ENCODE data around the gene PRSS2.
A peak's percentile ranks its signal among the peaks of the same experiment; 100 is the strongest.

The PRSS2 gene

GRCh38 chr7:142777318-142777717, 6.5 kb downstream of the PRSS2 start:
- no peak for DNase-seq
- in situ Hi-C loops (cut with HindIII; ENCODE audit: low pct_ligation_motif_present, low pct_unique_long_range_greater_than_20kb, low sequenced_read_pairs): no loop called here

GRCh38 chr7:142782922-142783900, 12.4 kb downstream of the PRSS2 start:
- in situ Hi-C loops (cut with HindIII; ENCODE audit: low pct_ligation_motif_present, low pct_unique_long_range_greater_than_20kb, low sequenced_read_pairs): no loop called here

DNA sequence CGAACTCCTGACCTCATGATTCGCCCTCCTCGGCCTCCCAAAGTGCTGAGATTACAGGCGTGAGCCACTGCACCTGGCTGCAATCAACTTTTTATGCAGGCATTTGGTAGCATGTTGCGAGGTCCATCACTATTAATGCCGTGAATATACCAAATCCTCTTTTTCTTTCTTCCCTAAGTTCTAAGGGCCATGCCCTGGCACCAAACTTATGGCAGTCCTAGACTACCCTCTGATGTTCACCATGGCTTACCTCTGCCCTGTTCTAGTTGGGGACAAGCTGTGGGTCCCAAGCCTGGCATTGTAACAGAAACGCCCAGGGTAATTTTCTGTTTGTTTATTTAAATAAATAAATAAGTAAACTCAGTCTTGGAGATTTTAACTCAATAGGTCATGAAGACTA, 13.3 kb downstream of the PRSS2 start:
- in situ Hi-C loops (cut with HindIII; ENCODE audit: low pct_ligation_motif_present, low pct_unique_long_range_greater_than_20kb, low sequenced_read_pairs): no loop called here
- DNase-seq: no peak

More at GRCh38 chr7:142782922-142783900, 12.4 kb downstream of the PRSS2 start:
- peak; percentile 95 for DNase-seq

- in situ Hi-C loops (cut with HindIII; ENCODE audit: low pct_ligation_motif_present, low pct_unique_long_range_greater_than_20kb, low sequenced_read_pairs): no loop called here
These were observed 13.9 kb downstream of the PRSS2 start for GRCh38 chr7:142784716-142785115.

DNA sequence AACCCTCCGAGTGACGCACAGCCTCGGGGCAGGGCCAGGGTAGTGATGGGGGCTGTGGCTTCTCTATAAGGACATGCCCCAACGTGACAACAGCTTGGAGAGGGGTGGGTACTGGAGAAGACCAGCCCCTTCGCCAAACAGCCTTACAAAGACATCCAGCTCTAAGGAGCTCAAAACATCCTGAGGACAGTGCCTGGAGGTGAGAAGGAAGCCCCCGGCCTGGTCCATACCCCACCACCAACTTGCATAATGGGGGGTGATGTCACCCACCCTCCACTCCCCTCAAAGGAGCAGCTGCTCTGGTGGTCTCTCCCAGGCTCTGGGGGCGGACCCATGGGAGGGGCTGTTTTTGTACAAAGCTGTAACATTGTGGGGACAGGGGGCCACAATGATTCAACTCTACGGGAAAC, 15.1 kb downstream of the PRSS2 start:
- in situ Hi-C loops (cut with HindIII; ENCODE audit: low pct_ligation_motif_present, low pct_unique_long_range_greater_than_20kb, low sequenced_read_pairs): no loop called here
- DNase-seq: no peak

More at GRCh38 chr7:142784716-142785115, 13.9 kb downstream of the PRSS2 start:
- DNase-seq: no peak

DNA sequence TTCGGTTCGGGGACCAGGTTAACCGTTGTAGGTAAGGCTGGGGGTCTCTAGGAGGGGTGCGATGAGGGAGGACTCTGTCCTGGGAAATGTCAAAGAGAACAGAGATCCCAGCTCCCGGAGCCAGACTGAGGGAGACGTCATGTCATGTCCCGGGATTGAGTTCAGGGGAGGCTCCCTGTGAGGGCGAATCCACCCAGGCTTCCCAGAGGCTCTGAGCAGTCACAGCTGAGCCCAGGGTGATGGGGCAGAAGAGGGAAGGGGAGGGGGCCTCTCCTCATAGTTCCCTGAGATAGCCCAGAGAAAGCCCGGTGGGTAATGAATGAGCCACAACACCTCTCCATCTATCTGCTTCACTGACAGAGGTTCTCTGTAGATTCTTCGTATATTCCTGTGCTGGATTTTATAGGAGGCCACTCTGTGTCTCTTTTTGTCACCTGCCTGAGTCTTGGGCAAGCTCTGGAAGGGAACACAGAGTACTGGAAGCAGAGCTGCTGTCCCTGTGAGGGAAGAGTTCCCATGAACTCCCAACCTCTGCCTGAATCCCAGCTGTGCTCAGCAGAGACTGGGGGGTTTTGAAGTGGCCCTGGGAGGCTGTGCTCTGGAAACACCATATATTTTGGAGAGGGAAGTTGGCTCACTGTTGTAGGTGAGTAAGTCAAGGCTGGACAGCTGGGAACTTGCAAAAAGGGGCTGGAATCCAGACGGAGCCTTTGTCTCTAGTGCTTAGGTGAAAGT, 16.4 kb downstream of the PRSS2 start:
- in situ Hi-C loops (cut with HindIII; ENCODE audit: low pct_ligation_motif_present, low pct_unique_long_range_greater_than_20kb, low sequenced_read_pairs): no loop called here
- no peak for DNase-seq

DNA sequence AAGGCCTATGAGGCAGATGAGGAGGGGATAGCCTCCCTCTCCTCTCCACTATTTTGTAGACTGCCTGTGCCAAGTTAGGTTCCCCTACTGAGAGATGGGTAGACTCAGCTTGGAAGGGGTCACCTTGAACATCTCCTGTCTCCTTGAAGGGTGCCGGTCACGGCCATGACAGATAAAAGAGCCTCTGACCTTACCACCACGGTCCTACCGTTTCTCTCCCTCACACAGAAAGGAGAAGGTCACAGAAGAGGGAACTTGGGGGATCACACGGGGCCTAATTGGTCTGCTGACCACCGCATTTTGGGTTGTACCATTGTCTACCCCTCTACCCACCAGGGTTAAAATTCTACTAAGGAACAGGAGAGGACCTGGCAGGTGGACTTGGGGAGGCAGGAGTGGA, 17.0 kb downstream of the PRSS2 start:
- in situ Hi-C loops (cut with HindIII; ENCODE audit: low pct_ligation_motif_present, low pct_unique_long_range_greater_than_20kb, low sequenced_read_pairs): no loop called here
- no peak for DNase-seq

DNA sequence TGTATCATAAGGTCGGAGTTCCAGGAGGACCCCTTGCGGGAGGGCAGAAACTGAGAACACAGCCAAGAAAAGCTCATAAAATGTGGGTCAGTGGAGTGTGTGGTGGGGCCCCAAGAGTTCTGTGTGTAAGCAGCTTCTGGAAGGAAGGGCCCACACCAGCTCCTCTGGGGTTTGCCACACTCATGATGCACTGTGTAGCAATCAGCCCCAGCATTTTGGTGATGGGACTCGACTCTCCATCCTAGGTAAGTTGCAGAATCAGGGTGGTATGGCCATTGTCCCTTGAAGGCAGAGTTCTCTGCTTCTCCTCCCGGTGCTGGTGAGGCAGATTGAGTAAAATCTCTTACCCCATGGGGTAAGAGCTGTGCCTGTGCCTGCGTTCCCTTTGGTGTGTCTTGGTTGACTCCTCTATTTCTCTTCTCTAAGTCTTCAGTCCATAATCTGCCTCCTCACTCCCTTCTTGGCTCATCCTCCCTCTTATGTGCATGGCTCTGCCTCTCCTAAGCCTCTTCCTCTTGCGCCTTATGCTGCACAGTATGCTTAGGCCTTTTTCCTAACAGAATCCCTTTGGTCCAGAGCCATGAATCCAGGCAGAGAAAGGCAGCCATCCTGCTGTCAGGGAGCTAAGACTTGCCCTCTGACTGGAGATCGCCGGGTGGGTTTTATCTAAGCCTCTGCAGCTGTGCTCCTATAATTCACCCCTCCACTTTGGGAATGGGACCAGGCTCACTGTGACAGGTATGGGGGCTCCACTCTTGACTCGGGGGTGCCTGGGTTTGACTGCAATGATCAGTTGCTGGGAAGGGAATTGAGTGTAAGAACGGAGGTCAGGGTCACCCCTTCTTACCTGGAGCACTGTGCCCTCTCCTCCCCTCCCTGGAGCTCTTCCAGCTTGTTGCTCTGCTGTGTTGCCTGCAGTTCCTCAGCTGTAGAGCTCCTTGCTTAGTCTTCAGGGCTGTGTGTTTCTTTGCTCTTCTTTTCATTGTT, 17.8 kb downstream of the PRSS2 start:
- in situ Hi-C loops (cut with HindIII; ENCODE audit: low pct_ligation_motif_present, low pct_unique_long_range_greater_than_20kb, low sequenced_read_pairs): no loop called here

DNA sequence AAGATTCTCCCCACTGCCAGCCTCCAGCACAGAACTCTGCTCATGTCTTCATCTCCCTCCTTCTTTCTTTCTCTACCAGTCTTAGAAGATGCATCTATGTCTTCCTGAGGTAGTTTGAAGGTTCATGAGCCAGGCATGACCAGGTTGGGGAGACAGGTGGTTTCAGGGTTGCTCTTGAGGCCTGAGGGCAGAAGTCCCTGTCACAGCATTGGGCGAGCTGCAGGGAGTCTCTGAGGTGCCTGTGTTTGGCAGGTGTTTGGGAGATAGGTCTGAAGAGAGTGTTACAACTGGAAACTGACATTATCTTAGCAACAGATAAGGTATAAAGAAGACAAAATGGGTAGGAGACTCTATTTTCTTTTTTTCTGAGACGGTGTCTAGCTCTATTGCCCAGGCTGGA, 18.7 kb downstream of the PRSS2 start:
- in situ Hi-C loops (cut with HindIII; ENCODE audit: low pct_ligation_motif_present, low pct_unique_long_range_greater_than_20kb, low sequenced_read_pairs): no loop called here
- DNase-seq: no peak

More for the DNA sequence above, 17.8 kb downstream of the PRSS2 start:
- no peak for DNase-seq

- in situ Hi-C loops (cut with HindIII; ENCODE audit: low pct_ligation_motif_present, low pct_unique_long_range_greater_than_20kb, low sequenced_read_pairs): no loop called here
- DNase-seq: no peak
These were observed 19.3 kb downstream of the PRSS2 start for GRCh38 chr7:142790056-142790455.

- no peak for DNase-seq
- in situ Hi-C loops (cut with HindIII; ENCODE audit: low pct_ligation_motif_present, low pct_unique_long_range_greater_than_20kb, low sequenced_read_pairs): no loop called here
These were observed 19.8 kb downstream of the PRSS2 start for GRCh38 chr7:142790555-142790954.

DNA sequence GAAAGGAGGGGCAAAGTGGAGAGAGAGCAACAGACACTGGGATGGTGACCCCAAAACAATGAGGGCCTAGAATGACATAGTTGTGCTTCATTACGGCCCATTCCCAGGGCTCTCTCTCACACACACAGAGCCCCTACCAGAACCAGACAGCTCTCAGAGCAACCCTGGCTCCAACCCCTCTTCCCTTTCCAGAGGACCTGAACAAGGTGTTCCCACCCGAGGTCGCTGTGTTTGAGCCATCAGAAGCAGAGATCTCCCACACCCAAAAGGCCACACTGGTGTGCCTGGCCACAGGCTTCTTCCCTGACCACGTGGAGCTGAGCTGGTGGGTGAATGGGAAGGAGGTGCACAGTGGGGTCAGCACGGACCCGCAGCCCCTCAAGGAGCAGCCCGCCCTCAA, 20.7 kb downstream of the PRSS2 start:
- in situ Hi-C loops (cut with HindIII; ENCODE audit: low pct_ligation_motif_present, low pct_unique_long_range_greater_than_20kb, low sequenced_read_pairs): no loop called here

DNA sequence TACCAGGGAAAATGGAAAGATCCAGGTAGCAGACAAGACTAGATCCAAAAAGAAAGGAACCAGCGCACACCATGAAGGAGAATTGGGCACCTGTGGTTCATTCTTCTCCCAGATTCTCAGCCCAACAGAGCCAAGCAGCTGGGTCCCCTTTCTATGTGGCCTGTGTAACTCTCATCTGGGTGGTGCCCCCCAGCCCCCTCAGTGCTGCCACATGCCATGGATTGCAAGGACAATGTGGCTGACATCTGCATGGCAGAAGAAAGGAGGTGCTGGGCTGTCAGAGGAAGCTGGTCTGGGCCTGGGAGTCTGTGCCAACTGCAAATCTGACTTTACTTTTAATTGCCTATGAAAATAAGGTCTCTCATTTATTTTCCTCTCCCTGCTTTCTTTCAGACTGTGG, 21.4 kb downstream of the PRSS2 start:
- in situ Hi-C loops (cut with HindIII; ENCODE audit: low pct_ligation_motif_present, low pct_unique_long_range_greater_than_20kb, low sequenced_read_pairs): no loop called here
- DNase-seq: no peak

More for the DNA sequence above, 20.7 kb downstream of the PRSS2 start:
- no peak for DNase-seq

DNA sequence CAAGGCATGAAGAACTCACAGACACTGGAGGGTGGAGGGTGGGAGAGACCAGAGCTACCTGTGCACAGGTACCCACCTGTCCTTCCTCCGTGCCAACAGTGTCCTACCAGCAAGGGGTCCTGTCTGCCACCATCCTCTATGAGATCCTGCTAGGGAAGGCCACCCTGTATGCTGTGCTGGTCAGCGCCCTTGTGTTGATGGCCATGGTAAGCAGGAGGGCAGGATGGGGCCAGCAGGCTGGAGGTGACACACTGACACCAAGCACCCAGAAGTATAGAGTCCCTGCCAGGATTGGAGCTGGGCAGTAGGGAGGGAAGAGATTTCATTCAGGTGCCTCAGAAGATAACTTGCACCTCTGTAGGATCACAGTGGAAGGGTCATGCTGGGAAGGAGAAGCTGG, 21.8 kb downstream of the PRSS2 start:
- in situ Hi-C loops (cut with HindIII; ENCODE audit: low pct_ligation_motif_present, low pct_unique_long_range_greater_than_20kb, low sequenced_read_pairs): no loop called here
- DNase-seq: no peak

DNA sequence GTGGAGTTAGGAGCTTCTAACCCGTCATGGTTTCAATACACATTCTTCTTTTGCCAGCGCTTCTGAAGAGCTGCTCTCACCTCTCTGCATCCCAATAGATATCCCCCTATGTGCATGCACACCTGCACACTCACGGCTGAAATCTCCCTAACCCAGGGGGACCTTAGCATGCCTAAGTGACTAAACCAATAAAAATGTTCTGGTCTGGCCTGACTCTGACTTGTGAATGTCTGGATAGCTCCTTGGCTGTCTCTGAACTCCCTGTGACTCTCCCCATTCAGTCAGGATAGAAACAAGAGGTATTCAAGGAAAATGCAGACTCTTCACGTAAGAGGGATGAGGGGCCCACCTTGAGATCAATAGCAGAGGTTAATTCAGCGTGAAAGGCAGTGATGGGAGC, 22.4 kb downstream of the PRSS2 start:
- DNase-seq: no peak
- in situ Hi-C loops (cut with HindIII; ENCODE audit: low pct_ligation_motif_present, low pct_unique_long_range_greater_than_20kb, low sequenced_read_pairs): no loop called here

GRCh38 chr7:142795339-142795863, 24.6 kb downstream of the PRSS2 start:
- in situ Hi-C loops (cut with HindIII; ENCODE audit: low pct_ligation_motif_present, low pct_unique_long_range_greater_than_20kb, low sequenced_read_pairs): no loop called here
- DNase-seq: no peak

DNA sequence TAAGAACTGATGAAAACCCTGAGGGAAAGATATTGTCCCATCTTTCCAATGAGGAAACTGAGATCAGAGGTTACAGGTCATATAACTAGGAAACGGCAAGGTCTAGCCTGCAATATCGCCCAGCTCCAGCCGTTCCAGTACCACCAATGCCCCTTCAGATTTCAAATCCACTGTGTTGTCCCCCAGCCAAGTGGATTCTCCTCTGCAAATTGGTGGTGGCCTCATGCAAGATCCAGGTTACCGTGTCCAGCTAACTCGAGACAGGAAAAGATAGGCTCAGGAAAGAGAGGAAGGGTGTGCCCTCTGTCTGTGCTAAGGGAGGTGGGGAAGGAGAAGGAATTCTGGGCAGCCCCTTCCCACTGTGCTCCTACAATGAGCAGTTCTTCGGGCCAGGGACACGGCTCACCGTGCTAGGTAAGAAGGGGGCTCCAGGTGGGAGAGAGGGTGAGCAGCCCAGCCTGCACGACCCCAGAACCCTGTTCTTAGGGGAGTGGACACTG, 25.3 kb downstream of the PRSS2 start:
- in situ Hi-C loops (cut with HindIII; ENCODE audit: low pct_ligation_motif_present, low pct_unique_long_range_greater_than_20kb, low sequenced_read_pairs): no loop called here
- no peak for DNase-seq
